Measurements from ENCODE around the gene USP46. TPM values are rescaled to one million over a fixed set of nuclear protein-coding genes. Genes with fewer than 3 reads are reported as not detected.

USP46 gene
- total RNA-seq, 2 experiments from 2014 or later = 3.8 to 4.6 TPM

DNA sequence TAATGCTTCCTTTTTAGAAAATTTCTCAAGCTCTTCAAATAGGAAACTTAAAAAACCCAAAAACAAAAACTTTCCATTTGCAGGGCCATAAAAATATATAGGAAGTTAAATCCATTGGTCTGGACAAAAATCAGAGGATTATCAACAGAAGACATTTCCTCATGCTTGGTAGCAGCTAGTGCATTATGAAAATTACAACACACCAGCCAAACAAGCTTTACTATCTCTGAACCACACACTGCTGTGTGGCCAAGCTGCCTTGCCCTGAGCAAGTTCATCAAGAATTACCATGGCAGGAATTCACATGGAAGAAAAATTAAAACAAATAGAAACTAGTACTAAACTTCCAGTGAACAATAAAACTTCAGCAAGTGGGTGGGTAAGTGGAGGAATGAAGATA, 3.6 kb downstream of the USP46 start:
- no peak overlapping the region for H3K27ac Mint-ChIP-seq

DNA sequence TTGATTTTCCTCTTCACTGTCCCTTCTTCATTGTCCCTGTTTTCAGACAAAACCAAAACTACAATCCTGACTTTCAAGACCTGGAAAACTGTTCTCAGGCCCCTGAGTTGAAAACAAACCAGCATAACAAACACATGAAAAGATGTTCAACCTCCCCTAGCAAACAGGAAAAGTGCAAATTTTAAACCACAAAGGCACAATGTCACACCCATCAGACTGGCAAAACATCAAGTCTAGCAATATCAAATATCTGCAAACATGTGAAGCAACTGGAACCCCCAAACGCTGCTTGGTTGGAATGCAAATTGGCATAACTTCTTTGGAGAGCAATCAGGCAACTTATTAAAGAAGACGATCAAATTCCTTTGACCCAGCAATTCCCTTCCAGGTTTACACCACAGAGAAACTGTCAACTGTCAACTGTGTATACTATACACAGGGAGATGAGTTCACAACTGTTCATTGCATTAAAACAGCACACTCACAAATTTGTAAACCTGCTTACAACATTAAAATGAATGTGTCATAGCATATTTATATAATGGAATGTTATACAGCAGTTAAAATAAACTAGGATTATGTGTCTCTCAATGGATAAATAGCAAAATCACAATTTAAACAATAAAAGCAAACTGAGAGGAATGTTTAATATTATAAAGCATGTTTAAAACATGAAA, 7.0 kb downstream of the USP46 start:
- Mint-ChIP-seq H3K36me3 (ENCODE audit: low read depth) (peaks cover 4% of the 10 kb centered on the region), H3K27ac (peak overlapping the region; percentile 14), H3K4me3 (no peak overlapping the region), H3K4me1 (ENCODE audit: low read depth) (peaks cover 10% of the 10 kb centered on the region), H3K9me3 (ENCODE audit: insufficient read depth) (no peaks in the 10 kb centered on the region), H3K27me3 (ENCODE audit: low read depth) (no peaks in the 10 kb centered on the region)
- no peak for ATAC-seq
- no peak for DNase-seq
- POLR2A ChIA-PET = no interaction called here
- CTCF ChIA-PET = no interaction called here

More for the DNA sequence above, 3.6 kb downstream of the USP46 start:
- DNase-seq (no peak), ATAC-seq (no peak)
- Mint-ChIP-seq H3K36me3 (ENCODE audit: low read depth) (peaks cover 8% of the 10 kb centered on the region), H3K27me3 (ENCODE audit: low read depth) (peaks cover 5% of the 10 kb centered on the region), H3K9me3 (ENCODE audit: insufficient read depth) (no peaks in the 10 kb centered on the region), H3K4me3 (no peak overlapping the region), H3K4me1 (ENCODE audit: low read depth) (peaks cover 16% of the 10 kb centered on the region)
- CTCF ChIA-PET = no interaction called here
- POLR2A ChIA-PET = no interaction called here

DNA sequence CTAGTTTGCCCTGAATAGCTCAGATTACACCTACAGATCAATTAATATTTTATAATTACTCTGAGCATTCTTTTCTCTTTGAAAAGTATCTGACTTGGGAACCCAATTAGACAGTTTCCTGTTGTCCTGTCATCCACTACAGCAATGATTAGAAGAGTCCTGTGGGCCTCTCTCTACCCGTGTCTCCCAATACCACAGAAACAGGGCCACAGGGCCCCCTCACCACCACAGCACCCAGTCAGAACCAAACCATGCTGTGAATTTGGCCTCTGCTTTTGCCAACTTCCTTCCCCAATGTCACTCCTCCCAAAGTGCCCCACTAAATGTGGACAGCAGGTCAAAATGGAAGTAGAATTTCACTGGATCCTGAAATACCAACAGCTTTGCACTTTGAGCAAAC, 10.3 kb downstream of the USP46 start:
- POLR2A ChIA-PET = no interaction called here

DNA sequence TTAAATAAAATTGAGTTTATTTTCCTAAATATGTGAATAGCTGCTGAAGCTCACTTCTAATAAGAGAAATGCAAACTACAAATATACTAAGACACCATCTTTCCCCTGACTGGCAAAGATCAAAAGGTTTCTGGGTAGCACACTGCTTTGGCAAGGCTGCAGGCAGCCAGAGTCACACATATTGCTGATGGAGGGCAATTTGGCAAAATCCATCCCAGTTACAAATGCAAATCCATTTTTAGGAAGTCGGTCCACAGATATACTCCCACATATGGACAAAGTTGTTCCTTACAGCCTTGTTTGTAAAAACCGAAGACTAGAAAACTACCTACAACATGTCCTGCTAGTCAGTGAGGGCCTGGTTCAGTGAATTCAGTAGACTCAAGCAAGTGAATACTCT, 12.4 kb downstream of the USP46 start:
- ChIA-PET CTCF (no interaction called here), POLR2A (no interaction called here)
- peaks cover 6% of the 10 kb centered on the region for H3K4me1 Mint-ChIP-seq (ENCODE audit: low read depth)
- ATAC-seq (no peak), DNase-seq (no peak)
- H3K27me3 Mint-ChIP-seq (ENCODE audit: low read depth) = no peaks in the 10 kb centered on the region
- peaks cover under 1% of the 10 kb centered on the region for H3K36me3 Mint-ChIP-seq (ENCODE audit: low read depth)
- no peak overlapping the region for H3K27ac Mint-ChIP-seq
- no peak overlapping the region for H3K4me3 Mint-ChIP-seq
- H3K9me3 Mint-ChIP-seq (ENCODE audit: insufficient read depth) = no peaks in the 10 kb centered on the region

More for the DNA sequence above, 10.3 kb downstream of the USP46 start:
- DNase-seq (no peak), ATAC-seq (no peak)
- CTCF ChIA-PET = no interaction called here
- Mint-ChIP-seq H3K9me3 (ENCODE audit: insufficient read depth) (no peaks in the 10 kb centered on the region), H3K4me3 (no peak overlapping the region), H3K4me1 (ENCODE audit: low read depth) (peaks cover 10% of the 10 kb centered on the region), H3K36me3 (ENCODE audit: low read depth) (peaks cover 4% of the 10 kb centered on the region), H3K27ac (no peak overlapping the region), H3K27me3 (ENCODE audit: low read depth) (no peaks in the 10 kb centered on the region)

DNA sequence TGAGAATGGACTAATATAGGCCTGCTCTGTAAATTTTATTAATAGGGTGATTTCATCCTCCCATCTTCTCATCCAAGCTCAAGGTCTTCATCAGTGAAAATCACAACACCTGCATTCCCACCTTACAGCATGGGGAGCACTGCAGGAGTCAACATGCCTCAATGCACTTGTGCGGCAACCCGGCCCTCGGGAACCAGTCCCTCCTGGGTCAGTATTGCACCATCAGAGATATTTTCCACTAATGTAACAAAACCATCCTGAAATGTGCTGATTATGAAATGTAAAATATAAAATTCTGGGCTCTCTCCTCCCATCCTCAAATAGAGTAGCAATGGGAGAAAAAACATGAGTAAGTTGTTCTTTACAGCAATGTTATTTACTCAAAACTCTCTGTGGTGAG, 13.0 kb downstream of the USP46 start:
- ChIA-PET POLR2A (no interaction called here), CTCF (no interaction called here)
- Mint-ChIP-seq H3K36me3 (ENCODE audit: low read depth) (no peaks in the 10 kb centered on the region), H3K27me3 (ENCODE audit: low read depth) (no peaks in the 10 kb centered on the region), H3K4me3 (no peak overlapping the region), H3K27ac (no peak overlapping the region), H3K4me1 (ENCODE audit: low read depth) (peaks cover 5% of the 10 kb centered on the region), H3K9me3 (ENCODE audit: insufficient read depth) (no peaks in the 10 kb centered on the region)
- DNase-seq (no peak), ATAC-seq (no peak)

DNA sequence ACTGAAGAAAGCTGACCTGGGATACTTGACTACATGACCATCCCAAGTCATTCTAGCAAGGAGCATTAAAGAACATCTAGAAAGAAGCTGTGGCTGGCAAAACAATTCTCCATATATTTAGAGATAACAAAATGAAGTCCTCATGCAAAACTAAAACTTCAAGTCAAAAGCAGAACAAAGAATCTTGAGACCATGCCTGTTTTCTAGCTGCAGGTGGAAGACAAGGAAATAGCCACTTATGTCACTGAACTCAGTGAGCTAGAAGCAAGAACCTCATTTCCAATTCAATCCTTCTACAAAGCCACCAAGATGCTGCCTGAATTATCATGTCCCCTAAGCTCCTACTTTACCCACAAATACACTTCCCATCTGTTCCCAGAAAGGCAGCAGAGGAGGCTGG, 13.8 kb downstream of the USP46 start:
- CTCF ChIA-PET = no interaction called here
- no peak overlapping the region for H3K4me3 Mint-ChIP-seq
- H3K36me3 Mint-ChIP-seq (ENCODE audit: low read depth) = no peaks in the 10 kb centered on the region
- H3K4me1 Mint-ChIP-seq (ENCODE audit: low read depth) = peaks cover 5% of the 10 kb centered on the region
- no peak for DNase-seq
- H3K9me3 Mint-ChIP-seq (ENCODE audit: insufficient read depth) = no peaks in the 10 kb centered on the region
- POLR2A ChIA-PET = no interaction called here
- H3K27ac Mint-ChIP-seq = no peak overlapping the region
- no peak for ATAC-seq
- H3K27me3 Mint-ChIP-seq (ENCODE audit: low read depth) = no peaks in the 10 kb centered on the region

DNA sequence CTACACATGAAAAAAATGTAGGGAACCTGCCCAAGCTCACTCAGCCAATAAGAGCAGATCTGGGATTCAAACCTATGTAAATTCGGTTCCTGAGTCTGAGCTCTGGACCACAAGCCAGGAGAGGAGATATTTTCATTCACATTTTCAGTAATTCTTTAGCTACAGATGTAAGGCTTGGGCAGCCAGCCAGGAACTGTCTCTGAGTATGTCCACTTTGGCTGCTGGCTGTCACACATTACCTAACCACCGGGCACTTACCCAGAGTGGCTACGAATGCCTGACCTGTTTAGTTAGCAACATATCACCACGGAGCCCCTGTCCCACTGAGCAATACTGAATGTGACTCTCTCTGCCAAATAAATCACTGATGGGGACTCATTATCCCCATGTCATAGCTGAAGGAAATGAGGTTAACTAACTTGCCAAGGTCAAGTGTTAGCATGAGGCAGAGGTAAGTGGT, 15.3 kb downstream of the USP46 start:
- Mint-ChIP-seq H3K27ac (no peak overlapping the region), H3K4me1 (ENCODE audit: low read depth) (no peaks in the 10 kb centered on the region), H3K9me3 (ENCODE audit: insufficient read depth) (no peaks in the 10 kb centered on the region), H3K27me3 (ENCODE audit: low read depth) (no peaks in the 10 kb centered on the region), H3K36me3 (ENCODE audit: low read depth) (no peaks in the 10 kb centered on the region), H3K4me3 (no peak overlapping the region)
- CTCF ChIA-PET = no interaction called here
- POLR2A ChIA-PET = no interaction called here
- ATAC-seq = no peak
- DNase-seq = no peak

DNA sequence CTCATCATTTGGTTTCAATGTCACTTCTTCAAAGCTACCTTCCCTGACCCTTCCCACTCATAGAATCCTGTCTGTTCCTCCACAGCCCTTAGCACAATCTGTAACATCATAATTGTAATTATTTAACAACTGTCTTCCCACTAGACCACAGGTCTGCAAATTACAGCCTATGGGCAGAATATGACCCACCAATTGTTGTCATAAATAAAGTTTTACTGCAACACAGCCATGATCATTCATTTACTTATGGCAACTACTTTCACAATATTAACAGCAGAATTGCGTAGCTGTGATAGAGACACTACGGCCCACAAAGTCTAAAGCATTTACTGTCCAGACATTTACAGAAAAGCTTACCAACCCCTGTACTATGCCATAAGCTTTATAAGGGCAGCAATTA, 15.9 kb downstream of the USP46 start:
- Mint-ChIP-seq H3K27me3 (ENCODE audit: low read depth) (no peaks in the 10 kb centered on the region), H3K4me3 (no peak overlapping the region), H3K36me3 (ENCODE audit: low read depth) (no peaks in the 10 kb centered on the region), H3K27ac (no peak overlapping the region), H3K9me3 (ENCODE audit: insufficient read depth) (no peaks in the 10 kb centered on the region), H3K4me1 (ENCODE audit: low read depth) (no peaks in the 10 kb centered on the region)
- POLR2A ChIA-PET = no interaction called here
- DNase-seq (no peak), ATAC-seq (no peak)
- CTCF ChIA-PET = no interaction called here

DNA sequence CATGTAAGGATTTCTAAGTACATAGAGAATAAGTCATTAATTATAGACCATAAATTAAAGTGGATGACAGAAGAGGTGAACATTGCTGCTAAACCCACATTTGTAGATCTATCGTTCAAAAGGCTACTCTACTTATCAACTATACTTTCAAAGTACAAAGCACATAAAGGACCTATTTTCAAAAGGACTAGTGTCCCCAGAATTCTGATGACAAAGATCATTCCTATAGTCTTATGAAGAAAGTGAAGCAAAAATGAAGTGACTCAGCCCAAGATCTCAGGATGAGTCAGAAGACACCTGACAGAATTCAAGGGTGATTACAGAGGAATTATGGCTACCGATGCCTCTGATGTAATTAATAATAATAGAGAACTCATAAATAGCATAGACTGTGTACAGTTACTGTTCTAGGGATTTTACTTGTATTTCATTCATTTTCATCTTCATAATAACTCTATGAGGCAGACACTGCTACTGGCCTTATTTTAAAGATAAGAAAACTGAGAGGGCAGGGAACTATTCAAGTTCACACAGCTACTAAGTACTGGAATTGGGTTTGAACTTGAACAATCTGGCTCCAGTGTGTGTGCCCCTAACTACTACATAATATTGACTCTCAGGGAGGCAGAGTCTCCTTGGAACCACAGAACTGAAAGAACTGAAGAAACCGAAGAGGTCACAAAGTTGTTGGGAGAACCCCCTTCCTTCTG, 17.1 kb downstream of the USP46 start:
- Mint-ChIP-seq H3K4me1 (ENCODE audit: low read depth) (peaks cover 4% of the 10 kb centered on the region), H3K9me3 (ENCODE audit: insufficient read depth) (no peaks in the 10 kb centered on the region), H3K27ac (no peak overlapping the region), H3K36me3 (ENCODE audit: low read depth) (no peaks in the 10 kb centered on the region), H3K27me3 (ENCODE audit: low read depth) (no peaks in the 10 kb centered on the region), H3K4me3 (no peak overlapping the region)
- ATAC-seq (no peak), DNase-seq (no peak)
- ChIA-PET CTCF (no interaction called here), POLR2A (no interaction called here)

DNA sequence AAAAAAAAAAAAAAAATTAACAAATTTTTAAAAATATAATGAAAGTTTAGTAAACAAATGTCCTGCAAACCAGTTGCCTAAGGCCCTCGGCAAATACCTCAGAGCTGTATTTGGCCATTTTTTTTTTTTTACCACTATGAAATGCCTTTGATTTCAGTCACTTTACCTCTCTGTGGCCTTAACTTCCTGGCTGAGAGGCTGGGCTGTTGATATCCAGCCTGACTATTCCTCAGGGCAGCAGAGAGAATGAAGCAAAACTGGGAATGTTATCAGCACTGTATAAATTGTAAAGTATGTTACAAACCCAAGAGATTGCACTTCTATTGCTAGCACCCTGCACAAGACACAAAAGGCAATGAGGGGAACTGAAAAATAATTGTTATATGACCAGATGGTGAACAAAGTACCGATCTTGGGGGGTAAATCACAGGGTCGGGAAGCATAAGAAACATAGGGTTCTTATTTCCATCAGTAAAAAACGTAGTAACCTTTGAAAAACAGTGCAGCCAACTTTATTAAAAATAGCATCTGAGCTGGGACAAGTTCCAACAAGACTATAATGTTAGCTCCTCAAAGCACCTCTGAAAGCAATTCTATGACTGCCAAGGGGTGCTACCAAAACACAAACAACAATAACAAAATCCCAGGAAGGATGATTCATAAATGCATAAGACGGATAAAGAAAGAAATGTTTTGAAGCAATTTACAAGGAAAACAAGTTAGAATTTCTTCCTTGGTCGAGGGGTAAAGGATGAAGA, 18.1 kb downstream of the USP46 start:
- no peaks in the 10 kb centered on the region for H3K27me3 Mint-ChIP-seq (ENCODE audit: low read depth)
- no peak overlapping the region for H3K27ac Mint-ChIP-seq
- no peak overlapping the region for H3K4me3 Mint-ChIP-seq
- CTCF ChIA-PET = no interaction called here
- ATAC-seq = no peak
- H3K4me1 Mint-ChIP-seq (ENCODE audit: low read depth) = peaks cover 4% of the 10 kb centered on the region
- POLR2A ChIA-PET = interaction anchor here (0.7 kb wide), 1 partner anchor 67 kb away, joined by 3 read pairs; no protein-coding TSS in a partner anchor
- H3K36me3 Mint-ChIP-seq (ENCODE audit: low read depth) = no peaks in the 10 kb centered on the region
- no peak for DNase-seq
- no peaks in the 10 kb centered on the region for H3K9me3 Mint-ChIP-seq (ENCODE audit: insufficient read depth)

DNA sequence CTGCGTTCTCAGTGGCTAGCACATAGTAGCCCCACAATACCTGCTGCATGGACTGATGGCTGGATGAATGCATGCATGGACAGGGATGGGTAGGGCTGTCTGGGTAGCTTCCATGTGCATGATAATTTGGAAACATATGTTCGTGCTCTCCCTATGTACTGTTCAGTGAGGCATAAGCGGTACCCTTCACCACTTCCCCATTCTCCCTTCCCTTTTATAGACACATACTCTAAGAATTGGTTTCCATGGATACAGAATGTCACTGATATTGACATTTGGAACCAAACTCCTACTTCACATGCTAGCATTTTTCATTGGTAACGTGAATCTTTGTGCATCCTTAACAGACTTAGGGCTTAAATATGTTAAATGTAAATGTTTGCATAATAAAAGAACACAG, 20.4 kb downstream of the USP46 start:
- POLR2A ChIA-PET = no interaction called here
- Mint-ChIP-seq H3K9me3 (ENCODE audit: insufficient read depth) (no peaks in the 10 kb centered on the region), H3K27me3 (ENCODE audit: low read depth) (no peaks in the 10 kb centered on the region), H3K36me3 (ENCODE audit: low read depth) (no peaks in the 10 kb centered on the region), H3K4me3 (no peak overlapping the region), H3K4me1 (ENCODE audit: low read depth) (peaks cover 4% of the 10 kb centered on the region), H3K27ac (no peak overlapping the region)
- no peak for ATAC-seq
- no peak for DNase-seq
- CTCF ChIA-PET = no interaction called here

DNA sequence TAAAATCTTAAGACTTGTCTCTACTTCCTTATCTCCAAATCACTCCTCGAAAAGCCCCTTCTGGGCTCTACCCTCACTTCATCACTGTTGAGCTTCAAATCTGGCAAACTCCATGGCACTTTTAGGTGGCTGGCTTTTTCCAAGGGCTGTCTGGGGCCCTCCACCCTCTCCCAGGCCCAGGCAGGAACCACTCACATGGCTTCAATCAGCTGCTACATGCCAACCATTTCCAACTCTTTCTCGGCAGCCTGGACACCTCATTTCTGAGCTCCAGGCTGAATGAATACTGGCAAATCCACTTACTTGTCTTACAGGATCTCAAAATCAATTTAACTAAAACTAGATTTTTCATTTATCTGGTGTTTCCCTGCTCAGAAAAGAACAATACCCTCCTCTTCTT, 22.0 kb downstream of the USP46 start:
- CTCF ChIA-PET = no interaction called here
- peaks cover 4% of the 10 kb centered on the region for H3K4me1 Mint-ChIP-seq (ENCODE audit: low read depth)

More for the DNA sequence above, 22.0 kb downstream of the USP46 start:
- no peak for DNase-seq
- no peaks in the 10 kb centered on the region for H3K27me3 Mint-ChIP-seq (ENCODE audit: low read depth)
- no peaks in the 10 kb centered on the region for H3K36me3 Mint-ChIP-seq (ENCODE audit: low read depth)
- no peak overlapping the region for H3K4me3 Mint-ChIP-seq
- ATAC-seq = no peak
- POLR2A ChIA-PET = no interaction called here
- no peaks in the 10 kb centered on the region for H3K9me3 Mint-ChIP-seq (ENCODE audit: insufficient read depth)
- no peak overlapping the region for H3K27ac Mint-ChIP-seq

Measured in activated CD8-positive, alpha-beta T cell treated with anti-CD3 and anti-CD28 coated beads, Interleukin-2, amount 10 ng/mL, durations not matched to agents 7 days and 5 days (primary cell).